Loucy (cell line): ENCODE data around the gene SASH3.

Experiments
- H2AFZ ChIP-seq: fragments of 200-600 bp; sonication (generic); 2 replicates; pipeline ENCODE4 v1.6.0; 2016; ENCODE audit warnings: antibody characterized with exemption, mild to moderate bottlenecking, low read length, moderate library complexity
- H3F3A ChIP-seq: fragments of 200-600 bp; 2 replicates; pipeline ENCODE4 v1.6.0; 2016; ENCODE audit warnings: antibody characterized with exemption, low read depth, mild to moderate bottlenecking
- H3K27me3 ChIP-seq: fragments of 200-600 bp; sonication (generic); 2 replicates; pipeline ENCODE4 v1.6.1; 2014; ENCODE audit warnings: low read length, mild to moderate bottlenecking; ENCODE audit not compliant: insufficient read depth, poor library complexity, severe bottlenecking
- H3K36me3 ChIP-seq: fragments of 200-600 bp; sonication (generic); 2 replicates; pipeline ENCODE4 v1.6.1; 2016; ENCODE audit warnings: low read length; ENCODE audit not compliant: insufficient read depth
- H3K4me1 ChIP-seq: fragments of 200-600 bp; sonication (generic); 2 replicates; pipeline ENCODE4 v1.5.1; 2014; ENCODE audit warnings: low read length, mild to moderate bottlenecking; ENCODE audit not compliant: insufficient read depth, poor library complexity, severe bottlenecking
- H3K4me2 ChIP-seq: fragments of 200-600 bp; sonication (generic); 2 replicates; pipeline ENCODE4 v1.6.0; 2014; ENCODE audit warnings: antibody characterized with exemption, low read length, low read depth, mild to moderate bottlenecking; ENCODE audit not compliant: poor library complexity, severe bottlenecking
- H3K4me3 ChIP-seq: fragments of 200-600 bp; sonication (generic); 2 replicates; pipeline ENCODE4 v1.5.1; 2014; ENCODE audit warnings: low read length, mild to moderate bottlenecking, mixed read lengths; ENCODE audit not compliant: poor library complexity, severe bottlenecking
- H3K79me2 ChIP-seq: fragments of 200-600 bp; sonication (generic); 2 replicates; pipeline ENCODE4 v1.6.1; 2014; ENCODE audit warnings: low read length; ENCODE audit not compliant: insufficient read depth
- H3K9ac ChIP-seq: fragments of 200-600 bp; sonication (generic); 2 replicates; pipeline ENCODE4 v1.6.0; 2014; ENCODE audit warnings: mild to moderate bottlenecking, low read depth, low read length, moderate library complexity; ENCODE audit not compliant: poor library complexity, severe bottlenecking
- H3K9me2 ChIP-seq: fragments of 200-600 bp; sonication (generic); replicated peaks from 2 replicates; pipeline ENCODE4 v1.6.1; 2016; ENCODE audit warnings: low read depth, low read length, mixed read lengths
- H3K9me3 ChIP-seq: fragments of 200-600 bp; sonication (generic); 2 replicates; pipeline ENCODE4 v1.6.1; 2014; ENCODE audit warnings: mild to moderate bottlenecking, antibody characterized with exemption, low read length, low read depth; ENCODE audit not compliant: insufficient read depth
- H4K20me1 ChIP-seq: fragments of 200-600 bp; sonication (generic); 2 replicates; pipeline ENCODE4 v1.6.0; 2014; ENCODE audit warnings: antibody characterized with exemption, low read length, mild to moderate bottlenecking; ENCODE audit not compliant: insufficient read depth, poor library complexity, severe bottlenecking
- EZH2phosphoT487 ChIP-seq: fragments of 200-600 bp; IDR thresholded peaks from 2 replicates; pipeline ENCODE4 v1.6.1; 2018; ENCODE audit warnings: antibody characterized with exemption, mild to moderate bottlenecking, moderate library complexity, borderline replicate concordance
- TF ChIP-seq, protein P1 (sequence below): fragments of 200-600 bp; sonication (generic); conservative IDR thresholded peaks from 2 replicates; pipeline ENCODE4 v1.5.1; 2014; ENCODE audit warnings: mild to moderate bottlenecking, antibody characterized with exemption, low read length

SASH3 gene

DNA sequence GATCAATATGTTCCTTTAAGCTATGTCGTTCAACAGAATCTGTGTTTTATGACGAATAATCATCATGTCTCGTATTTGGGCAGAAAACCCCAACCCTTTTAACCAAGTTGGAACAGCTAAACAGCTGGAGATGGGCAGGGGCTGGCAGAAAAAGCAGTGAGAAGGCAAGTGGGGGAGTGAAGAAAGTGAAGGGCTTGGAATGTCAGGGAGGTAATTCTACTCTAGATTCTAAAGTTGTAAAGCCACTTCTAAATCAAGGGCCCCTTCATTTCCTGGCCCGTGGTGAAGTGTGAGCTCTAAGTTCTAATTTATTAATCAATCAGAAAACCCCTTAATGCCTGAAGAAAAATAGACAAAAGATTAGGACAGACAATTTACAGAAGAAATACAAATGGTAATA, 20.4 kb downstream of the SASH3 start:
- Histone ChIP-seq H4K20me1 (peaks cover 2% of the 10 kb centered on the region), H3K4me1 (peaks cover 30% of the 10 kb centered on the region)

DNA sequence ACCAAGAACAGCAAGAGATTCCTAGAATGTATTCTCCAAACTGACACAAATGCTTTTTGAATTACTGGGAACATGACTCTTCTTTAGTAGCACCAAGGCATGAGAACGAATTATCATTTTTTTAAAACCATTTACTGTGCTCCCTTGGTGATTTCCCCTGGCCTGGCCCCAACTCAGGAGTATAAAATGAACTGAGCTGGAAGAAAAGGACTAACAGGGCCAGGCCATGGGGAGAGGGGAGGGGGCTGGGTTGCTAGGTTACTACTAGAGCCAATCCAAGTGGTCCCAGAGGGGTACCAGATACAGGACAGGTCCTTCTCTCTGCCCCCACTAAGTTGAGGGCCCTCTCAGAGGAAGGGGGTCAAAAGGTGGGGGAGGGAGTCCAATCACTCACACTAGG, 23.1 kb downstream of the SASH3 start:
- Histone ChIP-seq H3K4me2 (no peak overlapping the region), H3K4me3 (no peak overlapping the region), H3K4me1 (peaks cover 23% of the 10 kb centered on the region), H3F3A (no peaks in the 10 kb centered on the region), H3K9me3 (no peaks in the 10 kb centered on the region), H3K79me2 (no peaks in the 10 kb centered on the region), H3K27me3 (no peaks in the 10 kb centered on the region), H3K9ac (no peak overlapping the region), H2AFZ (no peak overlapping the region), H3K36me3 (peaks cover 12% of the 10 kb centered on the region; the same call in 1 of the 2 replicates), H4K20me1 (no peaks in the 10 kb centered on the region), H3K9me2 (no peaks in the 10 kb centered on the region)
- TF ChIP-seq, protein P1, sequence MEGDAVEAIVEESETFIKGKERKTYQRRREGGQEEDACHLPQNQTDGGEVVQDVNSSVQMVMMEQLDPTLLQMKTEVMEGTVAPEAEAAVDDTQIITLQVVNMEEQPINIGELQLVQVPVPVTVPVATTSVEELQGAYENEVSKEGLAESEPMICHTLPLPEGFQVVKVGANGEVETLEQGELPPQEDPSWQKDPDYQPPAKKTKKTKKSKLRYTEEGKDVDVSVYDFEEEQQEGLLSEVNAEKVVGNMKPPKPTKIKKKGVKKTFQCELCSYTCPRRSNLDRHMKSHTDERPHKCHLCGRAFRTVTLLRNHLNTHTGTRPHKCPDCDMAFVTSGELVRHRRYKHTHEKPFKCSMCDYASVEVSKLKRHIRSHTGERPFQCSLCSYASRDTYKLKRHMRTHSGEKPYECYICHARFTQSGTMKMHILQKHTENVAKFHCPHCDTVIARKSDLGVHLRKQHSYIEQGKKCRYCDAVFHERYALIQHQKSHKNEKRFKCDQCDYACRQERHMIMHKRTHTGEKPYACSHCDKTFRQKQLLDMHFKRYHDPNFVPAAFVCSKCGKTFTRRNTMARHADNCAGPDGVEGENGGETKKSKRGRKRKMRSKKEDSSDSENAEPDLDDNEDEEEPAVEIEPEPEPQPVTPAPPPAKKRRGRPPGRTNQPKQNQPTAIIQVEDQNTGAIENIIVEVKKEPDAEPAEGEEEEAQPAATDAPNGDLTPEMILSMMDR, result no peak
- TF ChIP-seq EZH2phosphoT487, result no peak

More for the DNA sequence above, 20.4 kb downstream of the SASH3 start:
- Histone ChIP-seq H3K4me3 (no peak overlapping the region), H2AFZ (no peak overlapping the region), H3K9ac (no peak overlapping the region), H3K9me2 (no peaks in the 10 kb centered on the region), H3K79me2 (no peaks in the 10 kb centered on the region), H3K36me3 (peaks cover 17% of the 10 kb centered on the region; the same call in 1 of the 2 replicates), H3K4me2 (no peak overlapping the region), H3K27me3 (no peaks in the 10 kb centered on the region), H3K9me3 (no peaks in the 10 kb centered on the region), H3F3A (no peaks in the 10 kb centered on the region)
- TF ChIP-seq, protein P1, result no peak
- TF ChIP-seq EZH2phosphoT487, result no peak

DNA sequence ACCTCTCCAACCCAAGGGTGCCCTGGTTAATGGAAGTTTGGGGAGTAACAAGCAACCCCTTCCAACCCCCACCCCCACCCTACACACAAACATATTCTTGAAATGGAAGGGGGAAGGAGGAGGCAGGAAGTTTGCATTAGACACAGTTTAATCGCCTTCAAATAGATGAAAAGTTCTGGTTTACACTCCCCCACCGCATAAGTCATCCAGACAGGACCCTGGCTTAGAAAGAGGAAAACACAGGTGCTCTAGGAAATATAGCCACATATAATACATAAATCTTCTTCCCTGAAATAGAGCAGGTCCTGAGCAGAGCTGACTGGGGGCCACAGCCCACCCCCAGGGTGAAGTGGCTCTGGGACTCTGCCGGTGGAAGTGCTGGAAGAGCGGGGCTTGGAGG, 25.1 kb downstream of the SASH3 start:
- Histone ChIP-seq H3K4me3 (no peak overlapping the region), H3K9me2 (no peaks in the 10 kb centered on the region), H3K27me3 (no peaks in the 10 kb centered on the region), H3K9ac (no peak overlapping the region), H3F3A (no peaks in the 10 kb centered on the region), H2AFZ (no peak overlapping the region), H3K79me2 (no peaks in the 10 kb centered on the region), H3K4me1 (peaks cover 10% of the 10 kb centered on the region), H3K4me2 (no peak overlapping the region), H3K36me3 (peaks cover 19% of the 10 kb centered on the region; the same call in 1 of the 2 replicates), H3K9me3 (no peaks in the 10 kb centered on the region), H4K20me1 (no peaks in the 10 kb centered on the region)
- TF ChIP-seq, protein P1, result no peak
- no peak for TF ChIP-seq EZH2phosphoT487
